Lower leg skin (tissue), 3 donors: ENCODE measurements around the gene RAMP3.

ENCODE experiments used
- CTCF ChIP-seq, 3 donors: fragments of 450-650 bp; IDR thresholded peaks; one replicate each; pipeline ENCODE4 v1.5.1; 2016; ENCODE audit warnings: antibody characterized with exemption in 3 of 3, mild to moderate bottlenecking in 3 of 3, moderate library complexity in 2 of 3
- POLR2A ChIP-seq, 2 donors: fragments of 450-650 bp; IDR thresholded peaks; one replicate each; pipeline ENCODE4 v1.6.1; 2016 to 2017; ENCODE audit warnings: antibody characterized with exemption in 2 of 2, mild to moderate bottlenecking in 1 of 2, moderate library complexity in 1 of 2

- TF ChIP-seq CTCF (IDR thresholded peaks at IDR 0.05) (no peak), POLR2A (IDR thresholded peaks at IDR 0.05) (no peak)
These were observed 67.8 kb downstream of the RAMP3 start for GRCh38 chr7:45225311-45225947.
